ENCODE measurements around the gene LSAMP.
A peak's percentile ranks its signal among the peaks of the same experiment; 100 is the strongest.

LSAMP gene

DNA sequence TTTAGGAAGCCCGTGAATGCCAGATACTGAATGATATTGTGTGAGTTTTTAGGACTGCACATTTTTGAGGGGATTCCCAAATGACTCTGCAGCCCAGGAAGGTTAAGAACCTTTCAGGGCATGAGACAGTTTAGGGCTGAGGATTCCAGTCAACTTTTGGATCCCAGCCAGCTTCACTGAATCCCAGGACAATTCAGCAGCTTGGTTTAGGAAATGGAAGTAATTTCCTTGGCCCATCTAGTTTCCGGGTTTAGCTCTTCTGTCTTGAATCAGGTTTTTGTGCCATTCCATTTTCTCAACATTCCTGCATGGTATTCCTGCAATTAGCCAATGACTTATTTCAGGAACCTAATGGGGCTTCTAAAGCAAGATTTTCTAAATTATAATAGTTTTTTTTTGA lies 253.9 kb downstream of the LSAMP start:
- TF ChIP-seq CTCF (IDR thresholded peaks at IDR 0.05; ENCODE audit: low read depth, low read length, missing control alignments) = no peak
- in situ Hi-C loops (cut with HindIII; ENCODE audit: low sequenced_read_pairs) = no loop called here

DNA sequence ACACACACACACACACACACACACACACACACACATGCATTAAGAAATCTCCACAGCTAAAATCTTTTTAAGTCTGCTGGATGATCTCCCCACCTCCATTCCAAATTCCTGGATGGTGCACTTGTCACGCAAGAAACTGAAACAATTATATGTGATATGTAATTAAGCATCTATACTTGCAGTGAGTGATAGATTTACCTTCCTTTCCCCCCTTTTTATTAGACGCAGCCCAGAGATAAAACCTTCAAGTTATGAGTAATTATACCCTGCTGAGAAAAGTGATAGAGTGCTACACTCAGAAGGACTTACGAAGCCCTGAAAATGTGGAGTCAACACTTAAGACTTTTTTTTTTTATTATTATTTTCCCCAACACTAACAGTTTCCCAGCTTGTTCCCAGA lies 255.2 kb downstream of the LSAMP start:
- no peak overlapping the region for H3K4me3 ChIP-seq (ENCODE audit: low read depth, low read length)
- TF ChIP-seq CTCF (IDR thresholded peaks at IDR 0.05; ENCODE audit: low read depth, low read length, missing control alignments) = no peak
- in situ Hi-C loops (cut with HindIII; ENCODE audit: low sequenced_read_pairs) = no loop called here
- DNase-seq (ENCODE audit: low read depth) = no peak

More for the DNA sequence above, 253.9 kb downstream of the LSAMP start:
- no peak overlapping the region for H3K4me3 ChIP-seq (ENCODE audit: low read depth, low read length)
- no peak for DNase-seq (ENCODE audit: low read depth)

GRCh38 chr3:116188231-116188785 lies 257.0 kb downstream of the LSAMP start:
- in situ Hi-C loops (cut with HindIII; ENCODE audit: low sequenced_read_pairs) = no loop called here
- no peak overlapping the region for H3K4me3 ChIP-seq (ENCODE audit: low read depth, low read length)
- TF ChIP-seq CTCF (IDR thresholded peaks at IDR 0.05; ENCODE audit: low read depth, low read length, missing control alignments) = no peak
- peak; percentile 8 for DNase-seq (ENCODE audit: low read depth)

DNA sequence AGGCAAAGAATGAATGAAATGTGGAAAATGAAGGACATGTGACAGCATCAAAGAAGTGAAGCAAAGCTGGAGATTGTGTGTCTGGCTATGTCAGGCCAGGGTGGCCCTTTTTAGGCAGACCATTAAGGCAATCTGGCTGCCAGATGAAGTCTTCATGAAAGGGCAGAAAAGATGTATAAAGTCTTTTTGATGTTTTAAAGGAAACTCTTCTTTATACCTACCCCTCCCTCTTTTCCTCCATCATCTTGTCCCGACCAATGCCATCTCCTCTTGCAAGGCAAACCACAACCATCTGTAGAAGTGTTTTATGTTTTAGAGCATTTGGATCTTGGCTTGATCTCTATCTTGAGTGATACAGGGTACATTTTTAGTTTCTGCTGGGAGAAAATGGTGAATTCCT lies 259.2 kb downstream of the LSAMP start:
- in situ Hi-C loops (cut with HindIII; ENCODE audit: low sequenced_read_pairs) = no loop called here
- DNase-seq (ENCODE audit: low read depth) = no peak
- no peak overlapping the region for H3K4me3 ChIP-seq (ENCODE audit: low read depth, low read length)
- no peak for TF ChIP-seq CTCF (IDR thresholded peaks at IDR 0.05; ENCODE audit: low read depth, low read length, missing control alignments)

- in situ Hi-C loops (cut with HindIII; ENCODE audit: low sequenced_read_pairs) = no loop called here
- no peak for TF ChIP-seq CTCF (IDR thresholded peaks at IDR 0.05; ENCODE audit: low read depth, low read length, missing control alignments)
- no peak for DNase-seq (ENCODE audit: low read depth)
- H3K4me3 ChIP-seq (ENCODE audit: low read depth, low read length) = no peak overlapping the region
These were observed 264.1 kb downstream of the LSAMP start for GRCh38 chr3:116181159-116181558.

DNA sequence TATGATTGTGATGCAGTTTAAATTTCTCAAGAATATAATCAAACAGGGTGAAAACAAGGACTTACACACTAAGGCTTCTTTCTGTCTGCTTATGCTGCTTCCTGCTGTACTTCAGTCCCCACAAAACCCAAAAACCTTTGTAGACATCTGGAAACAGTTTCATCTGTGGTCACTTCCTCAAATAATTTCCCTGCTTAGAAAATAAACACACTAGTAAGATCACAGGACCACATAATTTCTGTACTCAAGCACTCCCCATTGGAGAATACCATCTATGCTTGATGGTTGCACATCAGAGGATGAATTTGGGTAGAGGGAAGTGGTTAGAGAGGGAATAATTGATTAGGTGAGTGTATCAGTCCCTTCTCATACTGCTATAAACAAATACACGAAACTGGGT lies 266.2 kb downstream of the LSAMP start:
- in situ Hi-C loops (cut with HindIII; ENCODE audit: low sequenced_read_pairs) = no loop called here
- no peak overlapping the region for H3K4me3 ChIP-seq (ENCODE audit: low read depth, low read length)
- no peak for TF ChIP-seq CTCF (IDR thresholded peaks at IDR 0.05; ENCODE audit: low read depth, low read length, missing control alignments)
- DNase-seq (ENCODE audit: low read depth) = peak; percentile 95
